ENCODE results near the gene CBY3. TPM values are rescaled to one million over a fixed set of nuclear protein-coding genes. Genes with fewer than 3 reads are reported as not detected.
A peak's percentile ranks its signal among the peaks of the same experiment; 100 is the strongest.
"Not testable (repeated sequence)": the region's sequence is repeated elsewhere in the genome, so short reads cannot be mapped to it uniquely, and the experiment has no call there.

The CBY3 gene
- total RNA-seq = not detected in 2 replicates

GRCh38 chr5:179680780-179681401 lies at the start of gene CBY3:
Gene CBY3 (minus strand): TSS chr5:179681034. CDS start chr5:179680918, 116 bp downstream.
- no peak for DNase-seq

GRCh38 chr5:179730356-179730755 lies 49.5 kb upstream of the CBY3 start:
- no peak for DNase-seq

- DNase-seq = no peak
These were observed 48.9 kb upstream of the CBY3 start for GRCh38 chr5:179729727-179730126.

DNA sequence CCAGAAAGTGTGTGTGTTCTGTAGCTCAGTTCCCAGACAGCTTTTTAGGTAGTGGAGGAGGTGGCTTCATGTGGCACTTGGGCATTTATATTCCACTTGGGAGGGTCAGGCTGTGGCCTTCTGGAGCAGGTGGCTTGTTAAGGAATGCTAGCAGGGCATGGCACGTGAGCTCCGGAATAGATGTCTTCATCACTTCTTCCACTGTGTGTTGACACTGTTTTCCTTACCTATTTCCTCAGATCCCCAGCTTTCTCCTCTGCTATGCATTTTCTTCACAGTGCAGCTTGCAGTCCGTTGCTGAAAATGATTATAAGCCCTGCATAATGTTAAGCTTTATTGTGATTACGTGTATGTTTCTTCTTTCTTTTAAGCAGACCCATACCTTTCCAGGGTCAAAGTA lies 48.5 kb upstream of the CBY3 start:
- DNase-seq = no peak

- DNase-seq = no peak
These were observed 46.3 kb upstream of the CBY3 start for GRCh38 chr5:179727106-179727505.

DNA sequence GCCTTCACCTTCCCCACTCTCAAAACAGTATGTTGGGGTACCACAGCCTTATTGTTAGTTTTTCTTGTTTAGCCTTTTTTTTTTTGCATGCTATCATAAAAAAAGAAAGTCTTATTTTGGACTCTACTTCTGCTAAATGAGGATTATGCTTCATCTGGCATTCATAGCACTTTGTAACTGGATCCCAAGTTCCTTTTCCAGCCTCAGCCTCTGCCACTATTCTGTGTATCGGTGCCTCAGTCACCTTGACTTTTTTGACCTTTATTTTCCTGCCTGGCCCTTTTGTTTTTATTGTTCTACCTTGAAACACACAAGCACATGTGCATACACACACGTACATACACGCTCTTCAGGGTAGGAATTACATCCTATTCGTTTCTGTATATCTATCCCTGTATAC lies 43.3 kb upstream of the CBY3 start:
- DNase-seq = no peak

DNA sequence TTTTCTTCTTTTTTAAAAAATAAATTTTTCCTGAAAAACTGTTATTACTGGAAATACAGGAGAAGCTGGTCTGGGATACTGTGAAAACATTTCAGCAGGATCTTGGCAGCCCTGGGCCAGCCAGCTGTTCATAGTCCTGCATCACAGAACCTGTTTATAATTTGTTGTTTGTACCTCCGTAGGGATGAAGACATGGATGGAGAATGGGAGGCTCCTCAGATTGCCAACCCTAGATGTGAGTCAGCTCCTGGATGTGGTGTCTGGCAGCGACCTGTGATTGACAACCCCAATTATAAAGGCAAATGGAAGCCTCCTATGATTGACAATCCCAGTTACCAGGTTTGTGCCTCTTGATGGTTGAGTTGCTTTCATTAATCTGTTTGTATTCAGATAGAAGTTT lies 39.4 kb upstream of the CBY3 start:
- DNase-seq = no peak

- no peak for DNase-seq
These were observed 35.5 kb upstream of the CBY3 start for GRCh38 chr5:179716286-179716685.

DNA sequence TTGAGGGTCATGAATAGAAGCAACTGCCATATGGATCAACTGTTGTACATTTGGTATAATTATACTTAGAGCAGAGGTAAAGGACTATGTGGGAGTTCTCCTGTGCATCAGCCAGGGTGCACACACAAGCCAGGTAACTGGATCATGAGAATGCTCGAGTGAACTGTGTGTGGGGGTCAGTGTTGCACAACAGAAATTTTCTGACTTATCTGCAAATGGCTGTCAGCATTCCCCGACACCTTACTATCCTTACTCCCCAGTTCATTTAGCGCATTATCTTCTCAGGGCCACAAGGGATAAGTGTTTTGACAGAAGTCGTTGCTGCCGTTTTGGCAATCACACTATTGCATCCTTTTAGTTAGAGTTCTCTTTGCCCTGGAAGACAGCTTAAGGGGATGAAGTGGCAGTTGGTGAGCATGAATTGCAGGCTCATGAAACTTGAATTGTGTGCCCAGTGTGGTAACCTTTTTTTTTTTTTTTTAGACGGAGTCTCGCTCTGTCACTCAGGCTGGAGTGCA lies 19.6 kb upstream of the CBY3 start:
- DNase-seq = peak; percentile 12

GRCh38 chr5:179699616-179700237 lies 18.9 kb upstream of the CBY3 start:
- peak; percentile 71 for DNase-seq

DNA sequence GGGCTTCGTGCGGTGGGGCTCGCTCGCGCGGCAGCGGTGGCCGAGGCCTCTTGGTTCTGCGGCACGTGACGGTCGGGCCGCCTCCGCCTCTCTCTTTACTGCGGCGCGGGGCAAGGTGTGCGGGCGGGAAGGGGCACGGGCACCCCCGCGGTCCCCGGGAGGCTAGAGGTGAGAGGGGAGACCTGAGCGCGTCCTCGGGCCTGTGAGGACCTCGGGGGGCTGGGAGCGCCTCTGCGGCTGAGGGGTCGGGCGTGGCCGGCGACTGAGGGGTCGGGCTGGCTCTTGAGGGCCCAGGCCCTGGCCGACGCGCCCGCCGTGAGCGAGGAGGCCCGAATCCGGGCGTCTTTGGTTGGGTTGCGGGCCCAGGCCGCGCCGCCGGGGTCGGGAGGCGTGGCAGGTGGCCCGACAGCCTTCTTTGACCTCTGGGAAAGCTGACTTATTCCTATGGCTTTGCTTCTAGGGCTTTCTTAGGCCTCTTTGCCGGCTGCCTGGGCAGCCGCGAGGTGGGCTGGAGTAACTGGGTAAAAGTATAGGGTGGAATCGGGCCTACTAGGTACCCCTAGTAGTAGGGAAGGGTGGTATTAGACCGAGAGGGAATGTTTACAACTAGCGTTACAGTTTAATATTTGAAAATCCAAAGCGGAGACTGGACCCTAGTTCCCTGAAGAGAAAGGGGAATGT lies 18.2 kb upstream of the CBY3 start, which contains the start of gene CANX:
Gene CANX (plus strand): TSS at position 33 of the 681 bp plus-strand sequence. CDS start 6,715 bp downstream, outside the sequence.
- DNase-seq = no peak

GRCh38 chr5:179697993-179698934 lies 17.4 kb upstream of the CBY3 start:
- peak; percentile 100 for DNase-seq

DNA sequence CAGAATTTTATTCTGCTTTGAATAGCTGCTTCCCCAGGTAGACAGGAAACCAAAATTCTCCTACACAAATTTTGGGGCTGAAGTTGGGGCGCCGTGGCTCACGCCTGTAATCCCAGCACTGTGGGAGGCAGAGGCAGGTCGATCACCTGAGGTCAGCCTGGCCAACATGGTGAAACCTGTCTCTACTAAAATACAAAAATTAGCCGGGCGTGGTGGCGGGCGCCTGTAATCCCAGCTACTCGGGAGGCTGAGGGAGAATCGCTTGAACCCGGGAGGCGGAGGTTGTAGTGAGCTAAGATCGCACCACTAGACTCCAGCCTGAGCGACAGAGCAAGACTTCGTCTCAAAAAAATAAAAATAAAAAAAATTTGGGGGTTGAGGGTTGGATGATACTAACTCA lies 16.7 kb upstream of the CBY3 start:
- DNase-seq = not testable (repeated sequence)

- DNase-seq = no peak
These were observed 16.3 kb upstream of the CBY3 start for GRCh38 chr5:179697108-179697507.

GRCh38 chr5:179696603-179697002 lies 15.8 kb upstream of the CBY3 start:
- no peak for DNase-seq

DNA sequence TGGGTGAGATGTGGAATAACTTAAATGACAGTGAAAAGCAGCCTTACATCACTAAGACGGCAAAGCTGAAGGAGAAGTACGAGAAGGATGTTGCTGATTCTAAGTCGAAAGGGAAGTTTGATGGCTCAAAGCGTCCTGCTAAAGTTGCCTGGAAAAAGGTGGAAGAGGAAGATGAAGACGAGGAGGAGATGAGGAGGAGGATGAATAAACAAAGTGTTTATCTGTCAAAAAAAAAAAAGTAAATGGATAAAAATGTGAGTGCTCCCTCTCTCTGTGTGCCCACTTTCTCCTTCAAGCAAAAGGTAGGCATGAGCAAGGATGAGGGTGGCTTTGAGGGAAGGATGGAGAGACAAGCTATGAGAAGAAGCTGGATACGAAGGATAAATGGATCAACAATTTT lies 13.7 kb upstream of the CBY3 start:
- no peak for DNase-seq

DNA sequence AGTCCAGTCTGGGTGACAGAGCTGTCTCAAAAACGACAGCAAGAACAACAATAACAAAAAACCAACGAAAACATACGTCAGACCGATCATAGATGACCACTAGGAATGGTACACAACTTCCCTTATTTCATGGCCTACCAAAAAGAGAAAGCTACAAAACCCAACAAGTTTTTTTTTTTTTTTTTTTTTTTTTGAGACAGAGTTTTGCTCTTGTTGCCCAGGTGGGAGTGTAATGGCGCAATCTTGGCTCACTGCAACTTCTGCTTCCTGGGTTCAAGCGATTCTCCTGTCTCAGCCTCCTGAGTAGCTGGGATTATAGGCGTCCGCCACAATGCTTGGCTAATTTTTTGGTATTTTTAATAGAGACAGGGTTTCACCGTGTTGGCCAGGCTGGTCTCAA lies 8.4 kb upstream of the CBY3 start:
- DNase-seq = not testable (repeated sequence)

DNA sequence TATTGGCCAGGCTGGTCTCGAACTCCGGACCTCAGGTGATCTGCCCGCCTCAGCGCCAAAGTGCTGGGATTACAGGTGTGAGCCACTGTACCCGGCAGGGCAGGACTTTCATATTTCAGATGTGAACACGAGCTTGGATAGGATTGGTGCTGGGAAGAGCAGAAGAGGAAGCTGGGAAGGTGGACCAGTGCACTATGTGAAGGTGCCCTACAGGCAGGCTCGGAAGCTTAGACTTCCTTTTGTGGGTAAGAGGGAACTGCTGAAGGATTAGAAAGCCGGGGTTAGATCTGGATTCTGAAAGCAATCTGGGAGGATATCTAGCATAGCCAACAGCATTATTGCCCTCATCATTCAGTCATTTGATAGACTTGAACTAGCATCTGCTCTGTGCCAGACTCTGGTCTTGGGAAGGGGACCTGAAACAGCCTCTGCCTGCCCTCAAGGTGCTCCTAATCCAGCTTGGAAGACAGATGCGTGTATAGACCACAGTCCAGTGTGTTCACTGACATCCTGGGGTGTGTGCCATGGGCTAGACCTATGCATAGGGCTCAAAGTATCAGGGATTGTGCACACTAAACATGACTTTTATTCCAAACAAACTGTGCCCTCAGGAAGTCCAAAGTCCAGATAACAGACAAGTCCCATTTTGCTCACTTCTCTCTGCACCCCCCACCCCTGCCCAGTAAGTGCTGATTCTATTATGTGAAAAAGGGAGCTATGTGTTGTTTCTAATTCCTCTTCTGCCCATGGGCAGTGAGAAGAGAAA lies 637 bp downstream of the CBY3 start:
- no peak for DNase-seq

DNA sequence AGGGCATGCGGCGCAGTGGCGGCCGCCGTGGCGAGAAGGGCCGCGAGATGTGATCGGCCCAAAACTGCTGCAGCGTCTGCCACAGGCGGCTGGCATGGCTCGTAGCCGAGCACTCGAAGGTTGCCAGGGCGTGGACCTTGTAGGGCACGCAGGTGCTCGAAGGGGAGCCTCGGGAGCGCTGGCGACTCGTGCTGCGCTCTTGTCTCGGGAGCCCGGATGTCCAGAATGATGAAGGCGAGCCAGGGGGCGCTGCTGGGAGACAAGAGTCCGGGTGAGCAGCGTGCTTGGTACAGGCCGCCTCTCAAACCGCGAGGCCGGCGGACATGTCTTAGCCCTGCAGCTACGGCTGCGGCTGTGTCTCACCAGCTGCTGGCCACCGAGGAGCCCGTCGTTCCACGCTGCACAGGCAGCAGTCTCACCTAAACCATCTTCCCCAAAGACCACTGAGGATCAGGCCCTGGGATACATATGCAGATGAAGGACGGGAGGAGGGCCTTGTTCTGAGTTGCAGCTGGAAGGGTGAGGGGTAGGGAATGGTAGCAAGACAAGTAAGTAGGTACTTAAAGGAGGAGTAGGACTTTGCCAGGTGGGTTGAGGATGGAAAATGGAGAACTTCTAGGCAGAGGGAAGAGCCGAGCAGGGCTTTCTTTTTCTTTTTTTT lies 1.7 kb downstream of the CBY3 start:
- DNase-seq = peak; percentile 88

GRCh38 chr5:179678223-179679013 lies 2.4 kb downstream of the CBY3 start:
- DNase-seq = peak; percentile 98
